PFSK-1 (cell line): Measurements from ENCODE around the gene EFCAB6.

Source experiments
- POLR2AphosphoS5 ChIP-seq: IDR thresholded peaks from 2 replicates; pipeline ENCODE4 v1.6.1; 2012; ENCODE audit warnings: low read depth, mild to moderate bottlenecking, control low read depth, low read length, moderate library complexity
- SIN3A ChIP-seq: IDR thresholded peaks from 2 replicates; pipeline ENCODE4 v1.6.1; 2012; ENCODE audit warnings: mild to moderate bottlenecking, low read length, moderate library complexity, borderline replicate concordance; ENCODE audit not compliant: insufficient read depth

GRCh38 chr22:43682851-43683250, 129.3 kb downstream of the EFCAB6 start:
- TF ChIP-seq POLR2AphosphoS5 (no peak), SIN3A (no peak)
